ENCODE results near the gene OGFRL1. TPM values are rescaled to one million over a fixed set of nuclear protein-coding genes. Genes with fewer than 3 reads are reported as not detected.

Gene OGFRL1
- total RNA-seq = 30.7 and 34.0 TPM in 2 replicates

DNA sequence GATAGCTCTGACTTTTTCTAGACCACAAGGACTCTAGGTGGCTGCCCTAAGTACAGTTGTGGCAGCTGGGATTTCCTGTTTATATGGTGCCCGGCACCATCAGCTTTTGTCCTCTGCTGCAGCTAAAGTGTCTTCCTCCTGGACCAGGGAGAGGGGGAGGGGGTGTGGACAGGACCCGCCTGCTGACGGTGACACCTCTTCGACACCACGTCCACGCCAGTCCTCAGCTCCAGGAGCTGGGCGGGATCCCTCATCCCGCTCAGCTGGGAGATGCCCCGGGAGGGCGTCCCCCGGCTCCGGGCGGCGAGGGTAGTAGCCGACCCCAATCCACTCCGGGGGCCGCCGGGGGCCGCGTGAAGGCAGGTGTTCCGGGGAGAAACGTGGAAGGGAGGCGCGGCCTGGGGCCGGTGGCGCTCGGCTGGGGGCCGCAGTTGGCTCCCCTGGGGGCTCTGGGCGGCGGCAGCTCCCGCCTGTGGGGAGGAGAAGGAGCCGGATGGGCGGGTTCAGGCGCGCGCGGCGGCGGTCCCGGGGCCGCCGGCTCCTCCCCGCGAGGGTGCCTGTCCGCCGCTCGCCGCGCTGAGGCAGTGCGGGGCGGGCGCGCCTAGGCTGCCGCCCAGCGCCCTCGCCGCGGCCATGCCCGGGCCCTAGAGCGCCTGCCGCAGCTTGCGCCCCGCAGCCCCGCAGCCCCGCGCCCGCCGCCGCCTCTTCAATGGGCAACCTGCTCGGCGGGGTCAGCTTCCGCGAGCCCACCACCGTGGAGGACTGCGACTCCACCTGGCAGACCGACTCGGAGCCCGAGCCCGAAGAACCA is at the start of gene OGFRL1:
Gene OGFRL1, plus strand, starts transcription at position 584 of the 811 bp plus-strand sequence. Its CDS starts 126 bp downstream, at position 710.
- peak within 1 kb of the TSS; percentile 78 for H3K4me3 ChIP-seq (ENCODE audit: low read depth, low read length)
- DNase-seq (ENCODE audit: low read depth) = no peak
- TF ChIP-seq, protein P1, sequence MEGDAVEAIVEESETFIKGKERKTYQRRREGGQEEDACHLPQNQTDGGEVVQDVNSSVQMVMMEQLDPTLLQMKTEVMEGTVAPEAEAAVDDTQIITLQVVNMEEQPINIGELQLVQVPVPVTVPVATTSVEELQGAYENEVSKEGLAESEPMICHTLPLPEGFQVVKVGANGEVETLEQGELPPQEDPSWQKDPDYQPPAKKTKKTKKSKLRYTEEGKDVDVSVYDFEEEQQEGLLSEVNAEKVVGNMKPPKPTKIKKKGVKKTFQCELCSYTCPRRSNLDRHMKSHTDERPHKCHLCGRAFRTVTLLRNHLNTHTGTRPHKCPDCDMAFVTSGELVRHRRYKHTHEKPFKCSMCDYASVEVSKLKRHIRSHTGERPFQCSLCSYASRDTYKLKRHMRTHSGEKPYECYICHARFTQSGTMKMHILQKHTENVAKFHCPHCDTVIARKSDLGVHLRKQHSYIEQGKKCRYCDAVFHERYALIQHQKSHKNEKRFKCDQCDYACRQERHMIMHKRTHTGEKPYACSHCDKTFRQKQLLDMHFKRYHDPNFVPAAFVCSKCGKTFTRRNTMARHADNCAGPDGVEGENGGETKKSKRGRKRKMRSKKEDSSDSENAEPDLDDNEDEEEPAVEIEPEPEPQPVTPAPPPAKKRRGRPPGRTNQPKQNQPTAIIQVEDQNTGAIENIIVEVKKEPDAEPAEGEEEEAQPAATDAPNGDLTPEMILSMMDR (conservative IDR thresholded peaks at IDR 0.05; ENCODE audit: low read depth, low read length) = no peak

- H3K4me3 ChIP-seq (ENCODE audit: low read depth, low read length) = no peak overlapping the region
- DNase-seq (ENCODE audit: low read depth) = no peak
- TF ChIP-seq, protein P1 (conservative IDR thresholded peaks at IDR 0.05; ENCODE audit: low read depth, low read length) = no peak
Measured at GRCh38 chr6:71239694-71240093, 48.9 kb upstream of the OGFRL1 start.

DNA sequence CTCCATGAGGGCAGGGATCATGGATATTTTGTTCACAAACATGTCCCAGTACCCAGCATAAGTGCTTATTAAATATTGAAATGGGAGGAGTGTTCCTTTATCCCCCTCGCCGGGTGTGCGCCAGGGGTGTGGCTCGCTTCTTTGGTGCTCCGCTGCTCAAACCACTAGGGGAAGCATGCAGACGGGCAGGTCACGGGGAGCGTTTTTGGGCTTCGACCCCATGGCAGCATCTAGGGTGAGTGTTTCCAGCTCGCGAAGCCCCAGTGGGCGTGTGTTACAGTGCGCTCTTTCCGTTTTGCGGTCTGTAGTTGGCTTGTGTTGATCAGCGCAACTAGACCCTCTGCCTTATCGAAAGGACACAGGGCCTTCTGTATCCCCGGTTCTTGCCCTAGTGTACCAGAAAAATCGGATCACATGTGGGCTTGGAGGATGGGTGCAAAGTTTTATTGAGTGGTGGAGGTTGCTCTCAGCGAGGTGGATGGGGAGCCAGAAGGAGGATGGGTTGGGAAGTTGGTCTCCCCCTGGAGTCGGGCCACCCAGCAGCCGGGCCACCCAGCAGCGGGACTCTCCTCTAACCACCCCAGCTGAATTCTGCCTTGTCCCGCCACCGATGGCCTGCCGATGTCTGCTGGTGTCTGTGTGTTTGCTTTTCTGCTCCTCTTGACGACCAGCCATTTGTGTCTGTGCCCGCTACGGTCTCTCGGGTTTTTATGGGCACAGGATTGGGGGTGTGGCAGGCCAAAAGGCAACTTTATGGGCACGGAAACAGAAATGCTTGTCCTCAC is 43.2 kb upstream of the OGFRL1 start:
- H3K4me3 ChIP-seq (ENCODE audit: low read depth, low read length) = no peak overlapping the region
- DNase-seq (ENCODE audit: low read depth) = no peak
- TF ChIP-seq, protein P1 (conservative IDR thresholded peaks at IDR 0.05; ENCODE audit: low read depth, low read length) = no peak

DNA sequence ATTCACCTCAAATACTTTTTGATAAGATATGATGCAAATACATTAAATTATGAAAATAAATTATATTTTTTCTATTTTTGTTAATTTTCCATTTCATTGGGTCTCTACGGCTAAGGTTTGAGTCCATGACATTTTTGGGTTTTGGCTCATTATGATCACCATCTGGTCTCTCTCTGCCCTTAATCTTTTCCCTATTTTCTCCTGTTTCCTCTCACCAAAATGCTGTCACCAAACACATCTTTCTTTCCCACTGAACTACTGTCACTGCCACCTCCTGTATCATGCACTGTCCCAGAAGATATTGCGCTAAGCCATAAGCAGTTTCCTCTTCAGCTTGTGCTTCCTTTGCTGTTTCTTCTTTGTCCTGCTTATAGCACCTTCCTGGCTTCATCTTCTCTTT is 42.0 kb upstream of the OGFRL1 start:
- H3K4me3 ChIP-seq (ENCODE audit: low read depth, low read length) = no peak overlapping the region
- TF ChIP-seq, protein P1 (conservative IDR thresholded peaks at IDR 0.05; ENCODE audit: low read depth, low read length) = no peak
- no peak for DNase-seq (ENCODE audit: low read depth)

GRCh38 chr6:71248306-71248765 is 40.3 kb upstream of the OGFRL1 start:
- no peak overlapping the region for H3K4me3 ChIP-seq (ENCODE audit: low read depth, low read length)
- peak; percentile 97 for DNase-seq (ENCODE audit: low read depth)
- TF ChIP-seq, protein P1 (conservative IDR thresholded peaks at IDR 0.05; ENCODE audit: low read depth, low read length) = no peak

DNA sequence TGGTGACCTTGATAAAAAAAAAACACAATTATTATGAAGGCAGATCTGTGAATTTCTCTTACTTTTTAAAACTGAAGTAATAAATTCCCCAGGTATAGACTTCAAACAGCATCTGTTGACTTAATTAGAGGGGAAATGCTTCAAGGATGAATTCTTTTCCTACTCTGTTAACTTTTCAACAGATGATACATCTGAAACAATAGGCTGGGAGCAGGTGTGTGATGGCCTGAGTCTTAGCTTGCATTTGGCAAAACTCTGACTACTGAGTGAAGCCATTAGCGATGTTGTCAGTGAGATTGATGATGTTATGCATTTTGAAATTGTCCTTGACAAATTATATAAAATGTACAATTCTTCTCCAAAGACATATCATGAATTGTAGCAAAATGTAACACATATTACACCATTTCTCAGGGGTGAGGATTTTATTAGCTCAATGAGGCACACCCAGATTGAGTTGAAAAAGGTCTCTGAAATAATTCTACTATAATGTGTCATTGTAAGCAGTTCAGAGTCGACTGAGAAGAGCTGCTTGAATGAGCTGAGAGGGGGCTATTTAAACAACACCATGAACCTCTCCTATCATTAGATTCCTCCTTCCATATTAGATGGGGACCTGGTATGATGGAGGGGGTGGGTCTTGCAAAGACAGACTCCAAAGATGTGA is 39.6 kb upstream of the OGFRL1 start:
- TF ChIP-seq, protein P1 (conservative IDR thresholded peaks at IDR 0.05; ENCODE audit: low read depth, low read length) = no peak
- no peak for DNase-seq (ENCODE audit: low read depth)
- H3K4me3 ChIP-seq (ENCODE audit: low read depth, low read length) = no peak overlapping the region

Data from epithelial cell of proximal tubule (primary cell).